Panc1 (cell line): Measurements from ENCODE around the gene NR4A1.

ENCODE experiments used
- POLR2AphosphoS5 ChIP-seq: IDR thresholded peaks from 2 replicates; pipeline ENCODE4 v1.6.1; 2012; ENCODE audit warnings: mild to moderate bottlenecking, low read depth, low read length, moderate library complexity
- TF ChIP-seq, protein P1 (sequence below): fragments of 450-650 bp; IDR thresholded peaks from 2 replicates; pipeline ENCODE4 v1.5.1; 2017; ENCODE audit warnings: mild to moderate bottlenecking
- TF ChIP-seq, protein P2 (sequence below), 2 experiments: IDR thresholded peaks; 2 replicates each; pipeline ENCODE4 v1.6.1; 2011 to 2012; ENCODE audit warnings: low read depth in 2 of 2, control low read depth in 1 of 2, low read length in 1 of 2, mild to moderate bottlenecking in 1 of 2, moderate library complexity in 1 of 2; ENCODE audit not compliant: insufficient read depth in 1 of 2

DNA sequence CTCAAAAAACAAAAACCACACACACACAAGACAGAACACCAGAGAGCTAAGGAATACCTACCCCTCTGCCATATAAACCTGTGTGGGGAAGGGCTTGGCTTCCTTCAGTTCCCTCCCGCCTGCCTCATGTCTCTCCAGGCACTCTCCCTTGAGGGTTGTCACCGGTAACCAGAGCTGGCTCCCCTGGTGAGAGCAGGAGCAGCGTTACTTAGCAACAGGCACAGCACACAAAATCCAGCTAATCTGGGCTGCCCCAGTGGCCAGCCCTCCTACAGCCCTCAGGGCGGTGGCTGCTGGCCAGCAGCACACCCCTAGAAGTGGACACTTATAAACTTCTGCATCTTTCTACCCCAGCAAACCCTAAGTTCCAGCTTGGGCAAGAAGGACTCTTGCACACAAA lies 21.6 kb upstream of the NR4A1 start:
- TF ChIP-seq, protein P1, sequence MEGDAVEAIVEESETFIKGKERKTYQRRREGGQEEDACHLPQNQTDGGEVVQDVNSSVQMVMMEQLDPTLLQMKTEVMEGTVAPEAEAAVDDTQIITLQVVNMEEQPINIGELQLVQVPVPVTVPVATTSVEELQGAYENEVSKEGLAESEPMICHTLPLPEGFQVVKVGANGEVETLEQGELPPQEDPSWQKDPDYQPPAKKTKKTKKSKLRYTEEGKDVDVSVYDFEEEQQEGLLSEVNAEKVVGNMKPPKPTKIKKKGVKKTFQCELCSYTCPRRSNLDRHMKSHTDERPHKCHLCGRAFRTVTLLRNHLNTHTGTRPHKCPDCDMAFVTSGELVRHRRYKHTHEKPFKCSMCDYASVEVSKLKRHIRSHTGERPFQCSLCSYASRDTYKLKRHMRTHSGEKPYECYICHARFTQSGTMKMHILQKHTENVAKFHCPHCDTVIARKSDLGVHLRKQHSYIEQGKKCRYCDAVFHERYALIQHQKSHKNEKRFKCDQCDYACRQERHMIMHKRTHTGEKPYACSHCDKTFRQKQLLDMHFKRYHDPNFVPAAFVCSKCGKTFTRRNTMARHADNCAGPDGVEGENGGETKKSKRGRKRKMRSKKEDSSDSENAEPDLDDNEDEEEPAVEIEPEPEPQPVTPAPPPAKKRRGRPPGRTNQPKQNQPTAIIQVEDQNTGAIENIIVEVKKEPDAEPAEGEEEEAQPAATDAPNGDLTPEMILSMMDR = no peak
- TF ChIP-seq, protein P2, sequence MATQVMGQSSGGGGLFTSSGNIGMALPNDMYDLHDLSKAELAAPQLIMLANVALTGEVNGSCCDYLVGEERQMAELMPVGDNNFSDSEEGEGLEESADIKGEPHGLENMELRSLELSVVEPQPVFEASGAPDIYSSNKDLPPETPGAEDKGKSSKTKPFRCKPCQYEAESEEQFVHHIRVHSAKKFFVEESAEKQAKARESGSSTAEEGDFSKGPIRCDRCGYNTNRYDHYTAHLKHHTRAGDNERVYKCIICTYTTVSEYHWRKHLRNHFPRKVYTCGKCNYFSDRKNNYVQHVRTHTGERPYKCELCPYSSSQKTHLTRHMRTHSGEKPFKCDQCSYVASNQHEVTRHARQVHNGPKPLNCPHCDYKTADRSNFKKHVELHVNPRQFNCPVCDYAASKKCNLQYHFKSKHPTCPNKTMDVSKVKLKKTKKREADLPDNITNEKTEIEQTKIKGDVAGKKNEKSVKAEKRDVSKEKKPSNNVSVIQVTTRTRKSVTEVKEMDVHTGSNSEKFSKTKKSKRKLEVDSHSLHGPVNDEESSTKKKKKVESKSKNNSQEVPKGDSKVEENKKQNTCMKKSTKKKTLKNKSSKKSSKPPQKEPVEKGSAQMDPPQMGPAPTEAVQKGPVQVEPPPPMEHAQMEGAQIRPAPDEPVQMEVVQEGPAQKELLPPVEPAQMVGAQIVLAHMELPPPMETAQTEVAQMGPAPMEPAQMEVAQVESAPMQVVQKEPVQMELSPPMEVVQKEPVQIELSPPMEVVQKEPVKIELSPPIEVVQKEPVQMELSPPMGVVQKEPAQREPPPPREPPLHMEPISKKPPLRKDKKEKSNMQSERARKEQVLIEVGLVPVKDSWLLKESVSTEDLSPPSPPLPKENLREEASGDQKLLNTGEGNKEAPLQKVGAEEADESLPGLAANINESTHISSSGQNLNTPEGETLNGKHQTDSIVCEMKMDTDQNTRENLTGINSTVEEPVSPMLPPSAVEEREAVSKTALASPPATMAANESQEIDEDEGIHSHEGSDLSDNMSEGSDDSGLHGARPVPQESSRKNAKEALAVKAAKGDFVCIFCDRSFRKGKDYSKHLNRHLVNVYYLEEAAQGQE (IDR thresholded peaks at IDR 0.05; ENCODE audit: insufficient read depth in 1 of 2, low read depth in 2 of 2, low read length in 1 of 2) = no peak
- TF ChIP-seq POLR2AphosphoS5 = no peak
